Activated naive CD4-positive, alpha-beta T cell (primary cell): Measurements from ENCODE around the gene COMMD10.

Source experiments
- DNase-seq, 4 experiments: peaks; one replicate each; lab custom pipeline; 2025; lab: John Stamatoyannopoulos, UW

COMMD10 gene

GRCh38 chr5:116292321-116292720 lies 207.5 kb downstream of the COMMD10 start:
- no peak for DNase-seq

GRCh38 chr5:116296335-116297072 lies 211.7 kb downstream of the COMMD10 start:
- DNase-seq: no peak

GRCh38 chr5:116297296-116297814 lies 212.5 kb downstream of the COMMD10 start:
- DNase-seq: no peak

GRCh38 chr5:116299746-116300640 lies 215.2 kb downstream of the COMMD10 start:
- no peak for DNase-seq

GRCh38 chr5:116301110-116301509 lies 216.3 kb downstream of the COMMD10 start:
- no peak for DNase-seq

GRCh38 chr5:116303340-116303739 lies 218.5 kb downstream of the COMMD10 start:
- no peak for DNase-seq

GRCh38 chr5:116303810-116304209 lies 219.0 kb downstream of the COMMD10 start:
- DNase-seq: no peak

- DNase-seq: no peak
Observed at GRCh38 chr5:116305899-116306298, 221.1 kb downstream of the COMMD10 start.

- no peak for DNase-seq
Observed at GRCh38 chr5:116306846-116307245, 222.0 kb downstream of the COMMD10 start.

GRCh38 chr5:116308391-116308790 lies 223.6 kb downstream of the COMMD10 start:
- no peak for DNase-seq

GRCh38 chr5:116313366-116313765 lies 228.5 kb downstream of the COMMD10 start:
- DNase-seq: no peak

GRCh38 chr5:116315531-116315930 lies 230.7 kb downstream of the COMMD10 start:
- DNase-seq: no peak

- DNase-seq: no peak
Observed at GRCh38 chr5:116318091-116318854, 233.4 kb downstream of the COMMD10 start.

GRCh38 chr5:116320486-116320885 lies 235.7 kb downstream of the COMMD10 start:
- no peak for DNase-seq

- no peak for DNase-seq
Observed at GRCh38 chr5:116329503-116329902, 244.7 kb downstream of the COMMD10 start.

- no peak for DNase-seq
Observed at GRCh38 chr5:116340799-116341198, 256.0 kb downstream of the COMMD10 start.
